GM18867 (cell line): ENCODE data around the gene COQ5.
A peak's percentile ranks its signal among the peaks of the same experiment; 100 is the strongest.

Experiments used
- ATAC-seq: cut with Tn5 transposase; IDR thresholded peaks from one replicate; pipeline ENCODE4 v1.9.1; 2021; ENCODE audit warnings: mild to moderate bottlenecking, moderate library complexity; ENCODE audit not compliant: unreplicated experiment

The COQ5 gene

DNA sequence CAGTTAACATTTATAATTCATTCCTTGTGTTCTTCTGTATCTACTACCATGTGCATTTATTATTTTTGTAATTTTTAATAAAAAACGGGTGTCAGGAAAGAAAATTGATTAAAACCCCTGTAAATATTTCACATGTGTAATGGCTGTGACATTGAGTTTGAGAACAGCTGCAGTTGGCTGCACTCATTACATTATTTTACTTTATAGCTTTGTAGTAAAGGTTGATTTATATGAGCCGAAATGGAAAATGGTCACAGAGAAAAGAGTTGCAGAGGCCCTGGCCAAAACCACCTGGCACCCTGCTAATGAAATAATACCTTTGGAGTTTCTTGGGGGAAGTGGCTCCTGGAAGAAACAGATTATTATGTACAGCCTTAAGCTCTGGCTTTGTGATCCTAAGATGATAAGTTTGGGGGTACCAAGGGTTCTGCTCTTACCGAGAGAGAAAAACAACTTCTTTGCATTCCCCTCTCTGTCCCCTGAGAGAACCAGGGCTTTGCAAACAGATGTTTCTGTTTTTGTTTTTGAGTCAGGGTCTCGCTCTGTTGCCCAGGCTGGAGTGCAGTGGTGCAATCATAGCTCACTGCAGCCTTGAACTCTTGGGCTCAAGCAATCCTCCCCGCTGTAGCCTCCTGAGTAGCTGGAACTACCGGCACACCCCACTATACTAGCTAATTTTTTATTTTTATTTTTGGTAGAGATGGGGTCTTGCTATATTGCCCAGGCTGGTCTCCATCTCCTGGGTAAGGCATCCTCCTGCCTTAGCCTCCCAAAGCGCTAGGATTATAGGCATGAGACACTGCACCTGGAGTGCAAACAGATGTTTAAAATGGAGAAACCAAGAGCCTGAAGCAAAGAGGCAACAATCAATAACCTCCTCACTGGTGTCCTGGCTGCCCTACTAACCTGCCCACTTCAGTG lies 42.7 kb downstream of the COQ5 start:
- no peak for ATAC-seq

DNA sequence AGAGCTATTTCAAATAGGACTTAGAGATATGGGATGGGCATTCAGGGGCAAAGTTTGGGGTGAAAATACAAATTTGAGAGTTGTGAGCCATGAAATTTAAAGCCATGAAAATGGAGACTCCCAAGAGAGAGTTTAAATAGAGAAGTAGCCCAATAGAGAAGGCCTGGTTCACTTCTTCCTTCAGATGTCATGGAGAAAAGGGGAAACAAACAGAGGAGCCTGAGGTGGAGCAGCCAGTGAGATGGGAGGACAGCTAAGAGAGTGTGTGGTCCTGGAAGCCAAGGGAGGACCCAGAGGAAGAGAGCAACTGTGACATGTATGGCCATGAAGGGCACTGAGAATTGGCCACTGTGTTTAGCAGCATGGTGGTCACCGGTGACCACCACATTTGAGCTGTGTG lies 45.3 kb downstream of the COQ5 start:
- ATAC-seq: no peak

DNA sequence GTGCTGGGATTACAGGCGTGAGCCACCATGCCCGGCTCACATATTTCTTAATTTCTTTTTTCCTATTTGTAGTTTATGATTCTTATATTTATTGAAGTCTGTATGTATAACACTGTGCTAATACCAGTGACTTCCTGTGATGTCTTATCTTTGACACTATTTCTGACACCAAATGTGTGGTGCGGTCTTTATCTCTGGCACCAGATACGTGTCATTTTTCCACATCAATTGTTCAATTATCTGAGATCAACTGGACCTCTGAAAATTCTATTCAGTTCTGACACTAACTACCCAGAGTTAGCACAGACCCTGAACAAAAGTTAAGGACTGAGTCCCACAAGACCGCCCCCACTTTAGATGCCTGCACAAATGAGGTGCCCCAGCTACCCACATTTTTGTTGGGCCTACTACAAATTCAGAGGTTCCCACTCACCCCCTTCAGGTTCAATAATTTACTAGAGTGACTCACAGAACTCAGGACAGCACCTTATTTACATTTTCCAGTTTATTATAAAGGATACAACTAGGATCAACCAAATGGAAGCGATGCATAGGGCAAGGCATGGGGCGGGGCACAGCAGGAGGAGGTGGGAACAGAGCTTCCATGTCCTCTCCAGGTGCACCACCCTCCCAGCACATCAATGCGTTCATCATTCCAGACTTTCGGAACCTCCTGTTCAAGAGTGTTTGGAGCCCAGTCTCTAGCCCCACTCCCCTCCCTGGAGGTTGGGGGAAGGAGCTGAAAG lies 47.8 kb downstream of the COQ5 start:
- ATAC-seq: no peak

DNA sequence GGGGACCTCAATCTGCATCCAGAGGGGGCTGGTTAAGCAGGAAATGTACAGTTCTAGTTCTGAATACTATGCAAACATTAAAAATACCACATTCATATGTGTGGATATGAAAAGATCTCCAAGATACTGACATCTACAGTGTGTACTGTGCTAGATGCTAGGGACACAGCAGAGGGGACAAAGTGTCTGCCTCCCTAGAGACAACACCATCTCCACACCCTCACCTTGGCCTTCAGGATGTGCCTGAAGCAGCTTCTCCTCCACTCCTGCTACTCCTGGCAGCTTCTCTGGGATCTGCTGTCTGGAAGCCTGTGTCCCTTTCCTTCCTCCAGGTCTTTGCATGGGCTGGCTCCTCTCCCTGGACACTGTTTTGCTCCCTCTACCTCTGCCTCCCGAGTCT lies 48.7 kb downstream of the COQ5 start:
- ATAC-seq: no peak

DNA sequence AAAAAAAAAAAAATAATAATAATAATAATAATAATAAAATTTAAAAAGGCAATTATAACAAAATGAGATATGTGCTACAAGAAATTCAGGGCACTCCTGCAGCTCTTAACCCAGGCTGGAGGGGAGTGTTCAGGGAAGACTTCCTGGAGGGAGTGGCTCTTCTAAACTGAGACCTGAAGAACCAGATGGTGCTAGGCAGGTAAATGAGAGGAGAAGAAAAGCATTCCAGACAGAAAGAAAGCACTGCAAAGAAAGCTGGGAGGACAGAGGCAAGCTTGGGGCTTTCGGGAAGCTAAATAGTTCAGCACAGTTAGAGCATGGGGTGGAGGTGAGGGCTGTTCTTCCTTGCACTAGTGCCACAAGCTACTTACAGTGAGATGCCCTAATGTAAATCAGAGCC lies 49.5 kb downstream of the COQ5 start:
- ATAC-seq: no peak

DNA sequence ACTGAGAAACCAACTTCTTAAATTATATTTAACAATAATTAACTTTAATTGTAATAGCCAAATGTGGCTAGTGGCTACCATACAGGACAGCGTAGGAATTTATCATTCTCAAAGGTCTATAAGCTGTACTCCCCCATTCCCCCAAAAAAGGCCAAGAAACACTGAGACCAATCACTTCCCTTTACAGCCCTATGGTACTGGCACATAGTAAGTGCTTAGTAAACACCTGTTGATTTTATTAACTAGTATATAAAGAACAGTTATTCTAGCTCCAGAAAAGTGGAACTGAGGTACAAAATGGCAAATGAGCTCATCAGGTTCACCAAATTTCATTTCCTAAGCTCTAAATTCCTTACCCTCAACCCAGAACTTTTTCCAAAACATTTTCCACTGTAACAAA lies 53.3 kb downstream of the COQ5 start:
- no peak for ATAC-seq

DNA sequence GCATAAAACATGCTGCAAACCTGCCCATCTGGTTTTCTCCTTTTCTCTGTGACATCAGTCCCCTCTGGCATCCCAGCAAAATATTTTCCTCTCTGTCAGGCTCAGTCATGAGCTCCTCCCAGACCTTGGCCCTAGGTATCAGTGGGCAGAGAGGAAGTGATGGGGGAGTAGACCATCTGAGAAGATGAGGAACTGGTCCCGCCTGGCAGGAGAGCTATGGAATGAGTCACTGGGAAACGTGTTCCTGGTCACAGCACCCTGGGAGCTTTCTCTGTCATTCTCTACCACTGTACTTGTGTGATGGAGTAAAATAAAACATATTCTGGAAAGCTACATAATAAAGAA lies 54.4 kb downstream of the COQ5 start:
- no peak for ATAC-seq

DNA sequence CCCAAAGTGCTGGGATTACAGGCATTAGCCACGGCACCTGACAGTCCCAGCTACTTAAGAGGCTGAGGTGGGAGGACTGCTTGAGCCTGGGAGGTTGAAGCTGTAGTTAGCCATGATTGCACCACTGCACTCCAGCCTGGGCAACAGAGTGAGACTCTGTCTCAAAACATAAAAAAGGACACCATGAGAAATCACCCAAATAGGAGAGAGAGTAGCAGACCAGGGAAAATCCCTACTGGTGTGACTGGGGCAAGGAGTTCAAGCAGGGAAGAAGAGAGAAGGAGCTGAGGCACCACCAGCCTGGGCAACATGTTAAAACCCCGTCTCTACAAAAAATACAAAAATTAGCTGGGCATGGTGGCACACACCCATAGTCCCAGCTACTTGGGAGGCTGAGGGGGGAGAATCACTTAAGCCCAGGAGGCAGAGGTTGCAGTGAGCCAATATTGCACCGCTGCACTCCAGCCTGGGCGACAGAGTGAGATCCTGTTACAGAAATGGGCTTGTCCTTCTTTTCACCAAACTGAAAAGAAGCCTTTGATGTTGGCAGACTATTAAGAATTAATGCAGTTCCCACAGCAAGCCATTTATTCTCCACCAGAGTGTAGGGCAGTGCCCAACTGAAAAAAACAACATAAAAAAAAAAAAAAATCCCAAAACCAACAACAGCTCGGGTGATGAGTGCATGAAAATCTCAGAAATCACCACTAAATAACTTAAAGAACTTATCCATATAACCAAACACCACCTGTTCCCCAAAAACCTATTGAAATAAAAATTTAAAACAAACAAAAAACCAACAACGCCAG lies 54.9 kb downstream of the COQ5 start:
- no peak for ATAC-seq

DNA sequence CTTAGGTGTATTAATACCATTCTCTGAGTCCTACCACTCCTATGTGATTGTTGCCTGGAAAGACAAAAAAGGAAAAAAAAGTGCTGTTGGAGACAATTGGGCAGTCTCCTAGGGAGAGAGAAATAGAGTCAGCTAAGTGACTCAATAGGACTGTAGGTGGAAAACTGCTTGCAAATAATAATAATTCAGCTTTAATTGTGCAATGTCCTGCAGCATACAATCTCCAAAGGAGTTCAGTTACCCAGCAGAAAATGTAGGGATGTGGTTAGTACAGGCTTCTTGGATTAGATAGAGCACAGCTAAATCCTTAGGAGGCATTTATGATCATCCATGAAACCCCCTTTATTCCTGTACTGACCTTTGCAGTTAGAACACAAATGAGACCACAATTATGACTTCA lies 56.4 kb downstream of the COQ5 start:
- no peak for ATAC-seq

DNA sequence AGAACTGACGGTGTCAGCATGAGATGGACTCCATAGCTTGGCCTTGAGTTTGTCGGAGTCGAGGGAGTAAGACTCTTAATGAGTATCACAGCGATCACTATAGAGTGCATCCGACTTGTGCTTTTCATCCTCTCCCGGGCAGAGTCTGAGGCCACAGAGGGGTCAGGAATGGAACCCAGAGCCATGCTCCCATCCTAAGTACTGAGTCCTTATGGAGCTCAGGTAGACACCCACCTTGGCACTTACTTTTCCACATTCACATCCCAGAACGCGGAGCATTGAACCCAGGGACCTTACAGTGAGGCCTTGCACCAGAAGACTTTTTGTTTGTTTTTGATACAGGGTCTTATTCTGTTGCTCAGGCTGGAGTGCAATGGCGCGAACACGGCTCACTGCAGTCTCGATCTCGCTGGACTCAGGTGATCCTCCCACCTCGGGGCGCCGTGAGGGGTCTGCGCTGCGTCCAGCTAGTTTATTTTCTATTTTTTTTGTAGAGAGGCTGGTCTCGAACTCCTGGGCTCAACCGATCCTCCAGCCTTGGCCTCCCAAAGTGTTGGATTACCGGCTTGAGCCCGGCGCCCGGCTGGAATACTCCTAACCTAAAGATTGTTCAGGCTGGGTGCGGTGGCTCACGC lies 58.7 kb downstream of the COQ5 start:
- peak; percentile 28 for ATAC-seq

DNA sequence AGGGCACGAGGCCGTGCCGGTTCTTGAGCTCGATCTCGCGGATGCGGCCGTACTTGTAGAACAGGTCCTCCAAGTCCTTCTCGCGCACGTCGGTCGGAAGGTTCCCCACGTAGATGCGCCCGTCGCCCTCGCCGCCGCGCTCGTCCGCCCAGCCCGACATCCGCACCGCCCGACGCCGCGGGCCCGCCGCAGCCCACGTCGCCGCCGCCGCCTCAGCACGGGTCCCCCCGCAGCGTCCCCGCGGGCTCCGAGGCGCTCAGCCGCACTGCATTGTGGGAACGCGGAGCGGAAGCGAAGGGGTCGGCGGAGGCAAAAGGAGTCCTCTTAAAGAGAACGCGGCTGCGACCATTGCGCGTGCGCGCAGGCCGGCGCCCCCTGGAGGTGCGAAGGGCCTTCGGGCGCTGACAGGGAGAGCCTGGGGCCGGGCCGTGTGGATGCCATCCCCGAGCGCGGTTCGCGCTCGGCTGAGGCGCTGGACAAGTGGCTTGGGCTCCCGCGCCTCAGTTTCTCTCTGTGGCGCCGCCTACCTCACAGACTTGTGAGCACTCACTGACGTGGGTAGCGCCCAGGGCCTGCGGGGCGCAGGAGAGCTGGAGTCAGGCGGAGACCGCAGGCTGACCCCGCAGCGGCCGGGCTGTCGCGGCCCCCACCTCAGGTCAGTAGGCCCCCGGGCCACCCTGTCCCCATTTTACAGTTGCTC lies 59.4 kb downstream of the COQ5 start, which contains the start of gene SRSF9:
Gene SRSF9 (minus strand): TSS at position 299 of the 700 bp plus-strand sequence. CDS start 139 bp downstream, at position 160.
- peak; percentile 85 for ATAC-seq

DNA sequence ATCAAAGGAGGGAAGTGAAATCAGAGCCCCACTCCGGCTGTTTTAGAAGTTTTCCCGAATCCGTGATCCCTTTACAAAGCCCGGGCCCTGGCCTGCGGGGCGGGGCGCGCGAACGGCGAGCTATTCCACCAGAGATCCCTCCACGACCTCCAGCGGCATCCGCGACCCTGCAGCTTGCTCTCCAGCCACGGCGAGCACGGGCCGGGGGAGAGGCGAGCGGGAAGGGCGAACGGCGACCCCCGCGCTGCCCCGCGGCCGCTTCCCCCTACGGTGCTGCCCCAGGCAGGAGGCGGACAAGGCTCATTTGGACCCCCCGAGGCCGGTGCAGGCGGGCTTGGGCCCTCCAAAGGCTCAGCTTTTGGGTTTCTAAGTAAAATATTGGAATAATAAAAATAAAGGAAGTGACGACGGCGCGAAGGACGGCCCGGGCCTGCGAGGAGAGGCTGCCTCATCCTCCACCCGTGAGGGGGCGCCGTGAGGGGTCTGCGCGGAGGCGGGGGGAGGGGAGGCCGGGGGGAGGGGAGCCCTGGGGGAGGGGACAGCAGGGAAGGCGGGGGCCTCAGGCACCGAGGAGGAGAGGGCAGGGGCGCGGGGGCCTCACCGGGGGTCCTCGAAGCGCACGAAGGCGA lies 60.0 kb downstream of the COQ5 start:
- peak; percentile 24 for ATAC-seq

DNA sequence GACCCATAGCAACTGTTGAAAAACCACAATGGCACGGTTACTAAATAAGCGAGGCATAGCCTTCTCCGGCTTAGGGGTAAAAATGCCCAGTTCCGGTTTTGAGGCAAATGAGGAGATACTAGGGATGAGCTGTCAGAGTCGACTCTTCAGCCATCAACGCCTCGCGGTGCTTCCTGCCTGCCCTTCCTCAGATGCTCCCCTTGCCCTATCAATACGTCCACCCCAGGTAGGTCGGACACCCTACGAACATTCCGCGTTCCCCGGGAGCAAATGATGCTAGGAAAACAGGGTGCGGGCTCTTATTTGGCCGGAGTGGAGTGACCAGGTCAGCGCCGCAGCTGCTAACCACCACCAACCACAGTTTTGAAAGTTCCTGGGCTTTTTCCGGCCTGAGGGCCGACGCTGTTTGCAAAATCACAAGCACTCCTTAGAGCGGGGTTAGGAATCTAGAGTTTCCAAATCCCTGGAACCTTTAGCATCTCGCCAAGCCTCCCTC lies 60.6 kb downstream of the COQ5 start:
- no peak for ATAC-seq

DNA sequence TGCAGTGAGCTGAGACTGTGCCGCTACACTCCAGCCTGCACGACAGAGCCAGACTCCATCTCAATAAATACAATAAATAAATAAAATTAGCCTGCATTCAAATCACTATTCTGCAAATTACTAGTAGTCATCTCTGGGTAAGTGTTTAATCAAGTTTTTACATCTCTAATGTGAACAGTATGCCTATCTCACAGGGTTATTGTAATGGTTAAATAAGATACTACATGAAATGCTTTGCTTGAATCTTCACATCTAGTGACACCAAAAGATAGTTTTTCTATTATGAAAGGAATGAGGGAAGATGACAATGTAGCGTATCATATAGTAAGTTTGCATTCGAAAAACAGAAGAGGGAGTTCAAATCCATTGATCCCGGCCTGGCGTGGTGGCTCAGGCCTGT lies 61.5 kb downstream of the COQ5 start:
- ATAC-seq: no peak

DNA sequence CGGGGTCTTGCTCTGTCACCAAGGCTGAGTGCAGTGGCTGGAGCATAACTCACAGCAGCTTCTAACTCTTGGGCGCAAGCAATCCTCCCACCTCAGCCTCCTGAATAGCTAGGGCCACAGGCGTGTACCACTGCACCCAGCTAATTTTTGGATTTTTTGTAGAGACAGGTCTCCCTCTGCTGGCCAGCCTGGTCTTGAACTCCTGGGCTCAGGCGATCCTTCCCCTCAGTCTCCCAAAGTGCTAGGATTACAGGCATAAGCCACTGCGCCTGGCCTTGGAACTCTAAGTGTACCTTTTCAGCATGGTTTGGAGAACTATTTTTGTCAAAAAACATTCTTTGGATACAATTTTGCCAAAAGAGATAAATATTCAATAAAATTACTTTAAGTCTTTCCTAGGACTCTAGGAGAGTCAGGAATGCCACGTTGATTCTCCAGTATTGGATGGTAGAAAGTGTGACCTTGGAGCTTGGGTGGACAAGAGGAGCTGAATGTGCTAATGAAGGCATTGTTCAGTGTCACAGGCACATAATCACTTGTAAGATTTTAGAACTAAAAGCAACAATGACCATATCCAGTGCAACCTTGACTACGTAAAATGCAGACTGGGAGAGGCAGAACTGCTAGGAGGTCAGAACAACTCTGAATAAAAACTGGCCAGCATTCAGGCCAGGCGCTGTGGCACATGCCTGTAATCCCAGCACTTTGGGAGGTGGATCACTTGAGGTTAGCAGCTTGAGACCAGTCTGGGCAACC lies 62.2 kb downstream of the COQ5 start:
- ATAC-seq: no peak

DNA sequence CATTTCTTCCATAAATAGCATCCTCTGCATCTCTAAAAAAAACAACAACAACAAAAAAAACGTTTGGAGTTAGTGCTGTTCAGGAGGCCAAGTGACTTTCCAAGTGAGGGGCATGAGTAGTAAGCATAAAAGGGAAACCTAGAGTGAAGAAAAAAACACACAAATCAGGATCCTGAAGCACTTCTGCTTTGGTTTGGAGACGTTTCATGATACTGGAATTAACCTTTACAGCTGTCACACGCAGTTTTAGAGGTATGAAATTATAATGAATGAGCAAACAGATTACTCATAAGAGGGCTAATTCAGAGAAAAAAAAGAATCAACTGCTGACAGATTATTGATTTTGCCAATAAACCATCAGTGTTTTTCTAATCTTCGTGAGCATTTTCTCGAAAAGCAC lies 63.2 kb downstream of the COQ5 start:
- ATAC-seq: no peak

DNA sequence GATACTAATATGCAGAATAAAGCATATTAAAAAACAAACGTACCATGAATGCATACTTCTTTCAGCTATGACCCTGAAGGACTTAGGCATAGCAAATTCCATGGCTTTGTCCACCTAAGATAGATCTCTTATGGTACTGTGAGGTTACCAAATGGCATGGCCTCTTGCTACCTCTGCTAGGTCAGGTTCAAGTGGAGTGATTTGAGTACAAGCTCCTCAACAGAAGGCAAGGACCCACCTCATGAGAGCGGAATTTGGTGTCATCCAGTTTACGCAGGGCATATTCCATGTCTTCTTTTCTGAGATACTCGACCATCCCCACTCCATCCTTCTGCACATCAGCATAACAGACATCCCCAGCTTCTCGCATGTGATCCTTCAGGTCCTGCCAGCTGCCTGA lies 65.2 kb downstream of the COQ5 start:
- no peak for ATAC-seq

DNA sequence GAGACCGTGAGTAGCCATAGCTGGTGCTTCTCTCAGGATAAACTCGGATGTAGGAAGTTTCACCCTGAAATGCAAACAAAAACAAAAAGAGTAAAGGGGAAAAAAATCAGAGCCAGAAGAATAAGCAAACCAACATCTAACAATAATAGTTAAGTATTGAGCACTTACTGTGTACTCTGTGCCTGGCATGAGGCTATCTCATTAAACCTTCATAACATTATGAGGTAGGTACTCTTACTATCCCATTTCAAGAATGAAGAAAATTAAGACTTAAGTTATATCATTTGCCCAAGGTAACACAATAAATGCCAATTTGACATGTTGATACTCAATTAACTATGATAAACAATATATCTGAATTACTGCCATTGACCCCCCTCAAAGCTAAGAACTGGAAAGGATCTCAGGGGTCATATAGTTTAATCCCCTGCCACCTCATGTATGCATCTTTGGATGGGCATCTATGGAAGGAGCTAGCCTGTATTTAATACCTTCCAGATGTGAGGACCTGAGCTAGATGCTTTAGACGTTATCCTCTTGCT lies 66.8 kb downstream of the COQ5 start:
- ATAC-seq: no peak

DNA sequence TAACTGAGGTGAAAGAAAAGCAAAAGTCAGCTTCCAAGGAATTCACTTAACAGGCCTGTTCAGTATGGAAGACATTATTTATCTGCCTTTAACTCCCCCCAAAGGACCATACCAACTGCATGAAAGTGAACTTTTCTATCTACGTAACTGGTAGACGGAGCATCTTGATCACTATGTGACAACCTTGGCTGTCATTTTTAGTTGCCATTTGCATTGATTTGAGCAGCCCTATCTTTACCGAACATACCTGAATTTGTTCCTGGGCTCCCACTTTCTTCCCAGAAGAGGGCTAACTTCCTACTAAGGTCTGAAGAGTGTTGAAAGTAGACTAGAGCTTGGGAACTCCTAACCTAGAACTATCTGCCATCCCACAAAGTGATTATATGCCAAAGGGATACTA lies 68.8 kb downstream of the COQ5 start:
- ATAC-seq: no peak
